ENCODE data around the gene CATSPERD.

DNA sequence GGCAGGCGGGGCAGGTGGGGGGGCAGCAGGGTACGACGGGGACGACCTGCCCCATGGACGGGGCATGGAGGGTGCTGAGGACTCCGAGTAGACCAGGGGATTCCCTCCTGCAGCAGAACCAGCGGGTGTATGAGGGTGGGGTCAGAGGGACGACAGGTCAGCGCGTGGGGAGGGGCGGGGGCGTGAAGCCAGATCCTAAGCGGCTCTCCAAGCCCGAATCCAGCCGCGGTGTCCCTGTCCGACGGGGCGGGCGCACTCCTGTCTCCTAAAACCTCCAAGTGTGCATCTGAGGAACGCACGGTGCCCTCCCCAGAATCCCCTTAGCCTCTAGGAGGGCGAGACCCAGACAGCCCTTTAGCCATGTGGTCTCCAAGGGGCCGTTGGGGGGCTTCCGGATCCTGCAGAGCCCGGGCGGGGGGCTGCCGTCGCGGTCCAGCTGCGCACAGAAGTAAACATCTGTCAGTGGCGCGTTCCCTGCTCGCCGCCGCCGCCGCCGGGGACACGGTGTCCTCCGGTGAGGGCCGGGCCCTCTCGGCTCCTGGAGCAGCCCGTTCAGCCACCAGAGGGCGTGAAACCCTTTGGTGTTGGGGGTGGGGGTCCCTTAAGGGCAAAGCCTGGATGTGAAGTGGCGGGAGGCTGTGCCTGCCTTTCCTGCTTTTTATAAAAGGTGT lies 85.2 kb downstream of the CATSPERD start:
- TF ChIP-seq, protein P1, sequence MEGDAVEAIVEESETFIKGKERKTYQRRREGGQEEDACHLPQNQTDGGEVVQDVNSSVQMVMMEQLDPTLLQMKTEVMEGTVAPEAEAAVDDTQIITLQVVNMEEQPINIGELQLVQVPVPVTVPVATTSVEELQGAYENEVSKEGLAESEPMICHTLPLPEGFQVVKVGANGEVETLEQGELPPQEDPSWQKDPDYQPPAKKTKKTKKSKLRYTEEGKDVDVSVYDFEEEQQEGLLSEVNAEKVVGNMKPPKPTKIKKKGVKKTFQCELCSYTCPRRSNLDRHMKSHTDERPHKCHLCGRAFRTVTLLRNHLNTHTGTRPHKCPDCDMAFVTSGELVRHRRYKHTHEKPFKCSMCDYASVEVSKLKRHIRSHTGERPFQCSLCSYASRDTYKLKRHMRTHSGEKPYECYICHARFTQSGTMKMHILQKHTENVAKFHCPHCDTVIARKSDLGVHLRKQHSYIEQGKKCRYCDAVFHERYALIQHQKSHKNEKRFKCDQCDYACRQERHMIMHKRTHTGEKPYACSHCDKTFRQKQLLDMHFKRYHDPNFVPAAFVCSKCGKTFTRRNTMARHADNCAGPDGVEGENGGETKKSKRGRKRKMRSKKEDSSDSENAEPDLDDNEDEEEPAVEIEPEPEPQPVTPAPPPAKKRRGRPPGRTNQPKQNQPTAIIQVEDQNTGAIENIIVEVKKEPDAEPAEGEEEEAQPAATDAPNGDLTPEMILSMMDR (IDR thresholded peaks at IDR 0.05): peak; percentile 88
- TF ChIP-seq ZFX (IDR thresholded peaks at IDR 0.05; ENCODE audit: borderline replicate concordance): no peak
